ENCODE data around the gene TRIM13.
"Not testable (repeated sequence)": the region's sequence is repeated elsewhere in the genome, so short reads cannot be mapped to it uniquely, and the experiment has no call there.

TRIM13 gene

GRCh38 chr13:49998714-49999624, 2.1 kb downstream of the TRIM13 start:
- DNase-seq, result no peak

- DNase-seq, result no peak
Observed at GRCh38 chr13:50001287-50001686, 4.4 kb downstream of the TRIM13 start.

- DNase-seq, result no peak
Observed at GRCh38 chr13:50006426-50007135, 9.7 kb downstream of the TRIM13 start.

GRCh38 chr13:50011461-50011860, 14.6 kb downstream of the TRIM13 start:
- no peak for DNase-seq

GRCh38 chr13:50012396-50013169, 15.7 kb downstream of the TRIM13 start:
- DNase-seq, result no peak

- no peak for DNase-seq
Observed at GRCh38 chr13:50014386-50014785, 17.5 kb downstream of the TRIM13 start.

- peak; percentile 5 for DNase-seq
Observed at GRCh38 chr13:50015258-50015657, 18.4 kb downstream of the TRIM13 start, which contains the start of gene KCNRG. Gene KCNRG, plus strand, starts transcription at chr13:50015444. Its CDS starts 50 bp downstream, at chr13:50015494.

- DNase-seq, result no peak
Observed at GRCh38 chr13:50015750-50016149, 18.9 kb downstream of the TRIM13 start.

GRCh38 chr13:50016444-50016843, 19.6 kb downstream of the TRIM13 start:
- DNase-seq, result no peak

- DNase-seq, result no peak
Observed at GRCh38 chr13:50017819-50018218, 21.0 kb downstream of the TRIM13 start.

GRCh38 chr13:50025436-50025835, 28.6 kb downstream of the TRIM13 start:
- no peak for DNase-seq

GRCh38 chr13:50026788-50027473, 30.1 kb downstream of the TRIM13 start:
- no peak for DNase-seq

- DNase-seq, result no peak
Observed at GRCh38 chr13:50030315-50030714, 33.5 kb downstream of the TRIM13 start.

GRCh38 chr13:50033725-50034124, 36.9 kb downstream of the TRIM13 start:
- no peak for DNase-seq

- DNase-seq, result no peak
Observed at GRCh38 chr13:50037788-50038187, 40.9 kb downstream of the TRIM13 start.

- DNase-seq, result no peak
Observed at GRCh38 chr13:50038266-50038665, 41.4 kb downstream of the TRIM13 start.

- DNase-seq, result no peak
Observed at GRCh38 chr13:50052478-50052877, 55.6 kb downstream of the TRIM13 start.

GRCh38 chr13:50053844-50054243, 57.0 kb downstream of the TRIM13 start:
- no peak for DNase-seq

GRCh38 chr13:50055454-50055853, 58.6 kb downstream of the TRIM13 start:
- no peak for DNase-seq

GRCh38 chr13:50060718-50061117, 63.9 kb downstream of the TRIM13 start:
- no peak for DNase-seq

GRCh38 chr13:50062336-50062735, 65.5 kb downstream of the TRIM13 start:
- not testable (repeated sequence) for DNase-seq

- DNase-seq, result no peak
Observed at GRCh38 chr13:50065712-50066111, 68.9 kb downstream of the TRIM13 start.
